ENCODE results near the gene AJAP1. TPM values are rescaled to one million over a fixed set of nuclear protein-coding genes. Genes with fewer than 3 reads are reported as not detected.

Gene AJAP1
- polyA plus RNA-seq, 1 of the 3 experiments (the other 2 are of a cell fraction), result not detected

- DNase-seq, result no peak
These were observed 38.9 kb downstream of the AJAP1 start for GRCh38 chr1:4693331-4693730.

More at GRCh38 chr1:4693331-4693730, 38.9 kb downstream of the AJAP1 start:
- no peak overlapping the region for H2AFZ ChIP-seq (ENCODE audit: low read depth)
- 63% methylated on average over 3 of the region's 6 CpGs for WGBS (ENCODE audit: low lambda C conversion rate)
- H4K20me1 ChIP-seq (ENCODE audit: insufficient read depth), result no peaks in the 10 kb centered on the region
- no peaks in the 10 kb centered on the region for H3K36me3 ChIP-seq (replicated peaks in 1 of 2; ENCODE audit: control insufficient read depth in 1 of 2, insufficient read depth in 2 of 2, low read length in 1 of 2)
- no peak overlapping the region for H3K27ac ChIP-seq (ENCODE audit: low read depth in 2 of 2, low read length in 1 of 2)
- no peaks in the 10 kb centered on the region for H3K79me2 ChIP-seq (ENCODE audit: insufficient read depth)
- no peaks in the 10 kb centered on the region for H3K9me2 ChIP-seq
- CTCF ChIA-PET, result interaction anchor here (1.0 kb wide), 1 partner anchor 33 kb away, joined by 3 read pairs; no protein-coding TSS in a partner anchor
- no peaks in the 10 kb centered on the region for H3K4me1 ChIP-seq (ENCODE audit: control insufficient read depth in 1 of 2, insufficient read depth in 2 of 2, low read depth in 1 of 2, low read length in 1 of 2)
- POLR2A ChIA-PET, result no interaction called here
- no peak for TF ChIP-seq CHD2 (IDR thresholded peaks at IDR 0.05; ENCODE audit: low read length, partially characterized antibody)
- TF ChIP-seq NFIC (IDR thresholded peaks at IDR 0.05; ENCODE audit: borderline replicate concordance), result no peak
- TF ChIP-seq TCF12 (IDR thresholded peaks at IDR 0.05), result no peak
- TF ChIP-seq YY1 (IDR thresholded peaks at IDR 0.05; ENCODE audit: low read depth), result no peak
- no peak for TF ChIP-seq ELF1 (IDR thresholded peaks at IDR 0.05)
- no peak for TF ChIP-seq SMC3 (IDR thresholded peaks at IDR 0.05; ENCODE audit: low read depth, low read length)
- TF ChIP-seq GATA2 (CRISPR knock-in tag; IDR thresholded peaks at IDR 0.05), result no peak
- TF ChIP-seq, protein P1, sequence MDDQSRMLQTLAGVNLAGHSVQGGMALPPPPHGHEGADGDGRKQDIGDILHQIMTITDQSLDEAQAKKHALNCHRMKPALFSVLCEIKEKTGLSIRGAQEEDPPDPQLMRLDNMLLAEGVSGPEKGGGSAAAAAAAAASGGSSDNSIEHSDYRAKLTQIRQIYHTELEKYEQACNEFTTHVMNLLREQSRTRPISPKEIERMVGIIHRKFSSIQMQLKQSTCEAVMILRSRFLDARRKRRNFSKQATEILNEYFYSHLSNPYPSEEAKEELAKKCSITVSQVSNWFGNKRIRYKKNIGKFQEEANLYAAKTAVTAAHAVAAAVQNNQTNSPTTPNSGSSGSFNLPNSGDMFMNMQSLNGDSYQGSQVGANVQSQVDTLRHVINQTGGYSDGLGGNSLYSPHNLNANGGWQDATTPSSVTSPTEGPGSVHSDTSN (IDR thresholded peaks at IDR 0.05), result no peak
- TF ChIP-seq NRF1 (IDR thresholded peaks at IDR 0.05; ENCODE audit: low read depth, low read length), result no peak
- no peak for TF ChIP-seq TEAD4 (IDR thresholded peaks at IDR 0.05; ENCODE audit: borderline replicate concordance, insufficient read depth)
- TF ChIP-seq MAX (IDR thresholded peaks at IDR 0.05; ENCODE audit: low read depth), result no peak
- TF ChIP-seq, protein P2, sequence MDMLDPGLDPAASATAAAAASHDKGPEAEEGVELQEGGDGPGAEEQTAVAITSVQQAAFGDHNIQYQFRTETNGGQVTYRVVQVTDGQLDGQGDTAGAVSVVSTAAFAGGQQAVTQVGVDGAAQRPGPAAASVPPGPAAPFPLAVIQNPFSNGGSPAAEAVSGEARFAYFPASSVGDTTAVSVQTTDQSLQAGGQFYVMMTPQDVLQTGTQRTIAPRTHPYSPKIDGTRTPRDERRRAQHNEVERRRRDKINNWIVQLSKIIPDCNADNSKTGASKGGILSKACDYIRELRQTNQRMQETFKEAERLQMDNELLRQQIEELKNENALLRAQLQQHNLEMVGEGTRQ (IDR thresholded peaks at IDR 0.05; ENCODE audit: borderline replicate concordance, low read depth, low read length), result no peak
- TF ChIP-seq REST (IDR thresholded peaks at IDR 0.05; ENCODE audit: low read depth, low read length), result no peak
- no peaks in the 10 kb centered on the region for H3K27me3 ChIP-seq (ENCODE audit: insufficient read depth)
- H3K9me3 ChIP-seq, result no peaks in the 10 kb centered on the region
- H3F3A ChIP-seq (replicated peaks; ENCODE audit: insufficient read depth), result no peaks in the 10 kb centered on the region
- H3K4me2 ChIP-seq, result no peak overlapping the region
- H3K4me3 ChIP-seq (ENCODE audit: low read depth in 2 of 2, low read length in 1 of 2), result no peak overlapping the region
- no peak overlapping the region for H3K9ac ChIP-seq

All from SK-N-SH (cell line).